HEK293T (cell line): ENCODE measurements around the gene BMP8B.
"Not testable (repeated sequence)": the region's sequence is repeated elsewhere in the genome, so short reads cannot be mapped to it uniquely, and the experiment has no call there.

Experiments
- BHLHE40 ChIP-seq: fragments of 450-650 bp; IDR thresholded peaks from 2 replicates; pipeline ENCODE4 v1.6.1; 2016; ENCODE audit warnings: mild to moderate bottlenecking, moderate library complexity, borderline replicate concordance
- FOXA1 ChIP-seq: fragments of 450-650 bp; IDR thresholded peaks from 2 replicates; pipeline ENCODE4 v1.6.1; 2016; ENCODE audit warnings: mild to moderate bottlenecking
- FOXM1 ChIP-seq: fragments of 450-650 bp; IDR thresholded peaks from 2 replicates; pipeline ENCODE4 v1.6.1; 2017; ENCODE audit warnings: mild to moderate bottlenecking, borderline replicate concordance
- HDGF ChIP-seq: fragments of 450-650 bp; IDR thresholded peaks from 2 replicates; pipeline ENCODE4 v1.6.1; 2017; ENCODE audit warnings: antibody characterized with exemption, borderline replicate concordance
- NFRKB ChIP-seq: fragments of 450-650 bp; IDR thresholded peaks from 2 replicates; pipeline ENCODE4 v1.6.1; 2016; ENCODE audit warnings: mild to moderate bottlenecking, moderate library complexity
- SP1 ChIP-seq: fragments of 450-650 bp; IDR thresholded peaks from 2 replicates; pipeline ENCODE4 v1.6.1; 2017
- ZNF384 ChIP-seq: fragments of 450-650 bp; IDR thresholded peaks from 2 replicates; pipeline ENCODE4 v1.6.1; 2016

GRCh38 chr1:39770100-39771021 is 18.3 kb downstream of the BMP8B start:
- TF ChIP-seq ZNF384, SP1, FOXA1, NFRKB, HDGF, BHLHE40, FOXM1: not testable (repeated sequence)
